HG02798 (cell line): ENCODE results near the gene ABHD8.

Source experiments
- ATAC-seq: cut with Tn5 transposase; IDR thresholded peaks from one replicate; pipeline ENCODE4 v1.9.1; 2021; ENCODE audit warnings: mild to moderate bottlenecking; ENCODE audit not compliant: unreplicated experiment, poor library complexity

ABHD8 gene, protein sequence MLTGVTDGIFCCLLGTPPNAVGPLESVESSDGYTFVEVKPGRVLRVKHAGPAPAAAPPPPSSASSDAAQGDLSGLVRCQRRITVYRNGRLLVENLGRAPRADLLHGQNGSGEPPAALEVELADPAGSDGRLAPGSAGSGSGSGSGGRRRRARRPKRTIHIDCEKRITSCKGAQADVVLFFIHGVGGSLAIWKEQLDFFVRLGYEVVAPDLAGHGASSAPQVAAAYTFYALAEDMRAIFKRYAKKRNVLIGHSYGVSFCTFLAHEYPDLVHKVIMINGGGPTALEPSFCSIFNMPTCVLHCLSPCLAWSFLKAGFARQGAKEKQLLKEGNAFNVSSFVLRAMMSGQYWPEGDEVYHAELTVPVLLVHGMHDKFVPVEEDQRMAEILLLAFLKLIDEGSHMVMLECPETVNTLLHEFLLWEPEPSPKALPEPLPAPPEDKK

DNA sequence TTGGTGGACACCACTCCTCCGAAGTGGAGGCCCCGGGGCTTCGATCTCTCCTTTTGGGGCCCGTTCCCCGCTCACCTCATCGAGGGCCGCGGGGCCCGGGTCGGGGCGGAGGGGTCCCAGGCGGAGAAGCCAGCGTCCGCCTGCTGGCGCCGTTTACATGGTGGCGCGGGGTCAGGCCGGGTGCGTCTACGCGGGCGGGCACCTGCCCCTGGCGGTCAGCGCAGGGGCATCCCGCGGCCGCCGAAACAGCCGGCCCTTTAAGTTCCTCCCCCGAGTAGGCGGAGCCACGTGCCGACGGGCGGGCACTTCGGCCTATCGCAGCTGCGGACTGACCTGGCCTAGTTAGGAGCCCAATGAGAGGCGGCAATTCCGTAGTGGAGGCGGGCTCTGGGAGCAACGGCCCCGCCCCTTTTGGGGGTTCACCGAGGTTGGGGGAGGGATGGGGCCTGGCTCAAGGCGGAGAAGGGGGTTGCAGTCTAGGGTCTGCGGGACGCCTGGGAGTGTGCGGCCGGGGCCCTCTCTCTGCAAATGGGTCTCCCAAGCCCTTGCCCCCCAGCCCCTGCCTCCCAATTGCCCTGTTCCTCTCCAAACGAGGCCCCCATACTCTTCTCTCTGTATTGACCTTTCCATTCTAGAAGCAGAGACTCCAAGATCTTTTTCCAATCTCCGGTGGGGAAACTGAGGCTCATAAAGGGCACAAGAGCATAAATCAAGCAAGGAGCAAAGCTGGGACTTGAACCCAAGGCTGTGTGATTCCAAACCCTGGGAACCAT is at the start of gene ABHD8:
Gene ABHD8 (minus strand): TSS at position 259 of the 773 bp plus-strand sequence. CDS start 1,809 bp downstream, outside the sequence.
- ATAC-seq = peak; percentile 71

DNA sequence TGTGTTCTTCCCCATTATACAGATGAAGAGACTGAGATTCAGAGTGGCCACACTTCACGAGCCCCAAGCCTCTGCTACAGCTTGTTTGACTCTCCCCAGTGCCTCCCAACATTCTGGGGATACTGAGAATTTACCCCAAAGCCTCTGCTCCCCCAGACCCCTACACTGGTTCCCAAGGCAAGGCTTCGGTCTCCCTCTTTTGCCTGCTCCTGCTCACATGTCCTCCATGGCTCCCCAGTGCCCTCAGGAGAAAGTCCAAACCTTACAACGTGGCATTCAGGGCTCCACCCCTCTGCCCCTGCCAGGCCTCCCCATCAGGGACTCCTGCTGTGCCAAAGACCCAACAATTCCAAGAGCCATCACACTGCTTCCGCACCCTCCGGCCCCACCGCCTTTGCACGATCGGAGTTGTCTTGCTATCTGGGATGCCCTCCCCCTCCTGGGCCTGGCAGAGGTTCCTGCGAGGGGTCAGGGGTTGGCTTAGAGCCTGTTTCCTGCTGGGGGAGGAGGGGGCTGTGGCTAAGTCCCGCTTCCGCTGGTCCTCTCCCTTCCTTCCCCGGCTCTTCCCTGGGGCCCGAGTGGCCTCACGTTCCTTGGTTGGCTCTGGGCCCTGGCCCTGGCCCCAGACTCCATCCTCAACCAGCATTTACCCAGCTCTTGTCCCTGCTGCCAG is 49.5 kb upstream of the ABHD8 start:
- ATAC-seq = no peak

DNA sequence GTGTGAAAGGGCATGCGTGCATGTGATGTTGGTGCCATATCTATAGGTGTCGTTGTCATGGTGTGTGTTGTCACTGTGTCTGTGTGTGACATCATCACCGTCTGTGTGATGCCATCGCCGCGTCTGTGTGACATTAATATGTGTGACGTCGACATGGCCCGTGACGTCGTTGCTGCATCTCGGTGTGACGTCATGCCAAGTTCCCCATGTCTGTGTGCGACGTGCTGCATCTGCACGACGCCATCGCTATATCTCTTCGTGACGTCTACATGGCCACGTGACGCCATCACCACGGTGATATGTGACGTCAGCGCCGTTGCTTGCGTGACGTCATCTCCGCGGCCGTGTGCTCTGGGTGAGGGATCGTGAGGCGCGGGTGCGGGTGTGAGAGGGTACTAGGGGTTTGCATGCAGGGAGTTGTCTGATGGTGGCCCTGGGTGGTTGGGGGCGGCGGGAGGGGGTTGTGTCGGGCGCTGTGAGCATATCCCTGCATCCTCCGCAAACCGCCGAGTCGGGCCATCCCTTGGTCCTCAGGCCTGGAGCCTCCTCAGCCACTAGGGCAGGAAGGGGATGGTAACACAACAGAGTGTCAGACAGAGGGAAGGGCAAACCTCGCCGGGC is 48.7 kb upstream of the ABHD8 start:
- no peak for ATAC-seq

DNA sequence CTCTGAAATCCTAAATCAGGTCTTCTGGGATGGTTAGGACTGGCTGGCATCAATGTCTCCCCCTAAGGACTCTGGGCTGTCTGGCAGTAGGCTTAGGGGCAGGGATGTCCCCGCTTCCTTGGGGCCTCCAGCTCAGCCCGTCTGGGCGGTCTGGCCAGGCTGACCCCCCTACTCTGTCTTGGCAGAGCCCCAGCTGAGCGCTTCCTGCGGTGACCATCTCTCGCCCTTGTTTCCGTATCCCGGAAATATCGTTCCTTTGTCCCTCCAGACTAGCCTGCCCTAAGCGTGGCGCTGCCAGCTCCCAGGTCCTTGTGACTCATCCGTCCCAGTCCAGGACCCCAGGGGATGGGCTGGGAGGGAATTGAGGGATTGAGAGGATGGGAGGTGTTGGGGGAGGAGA is 45.5 kb upstream of the ABHD8 start:
- no peak for ATAC-seq

DNA sequence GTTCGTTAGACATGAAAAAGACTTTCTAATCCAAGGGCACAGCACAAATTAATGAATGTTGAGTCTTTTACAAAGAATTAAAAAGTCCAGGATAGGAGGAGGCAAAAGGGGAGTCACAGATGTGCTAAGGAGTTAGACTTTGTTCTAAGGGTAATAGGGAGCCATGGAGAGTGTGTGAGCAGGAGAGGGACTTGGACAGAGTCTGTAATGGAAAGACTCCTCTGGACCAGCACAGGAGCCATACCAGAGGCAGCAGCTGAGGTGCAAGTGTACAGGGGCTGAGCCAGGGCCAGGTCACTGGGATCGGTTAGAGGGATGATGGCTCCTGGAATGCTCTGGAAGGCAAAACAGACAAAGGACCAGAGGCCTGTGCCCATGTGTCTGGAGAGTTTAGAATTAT is 44.7 kb upstream of the ABHD8 start:
- no peak for ATAC-seq

DNA sequence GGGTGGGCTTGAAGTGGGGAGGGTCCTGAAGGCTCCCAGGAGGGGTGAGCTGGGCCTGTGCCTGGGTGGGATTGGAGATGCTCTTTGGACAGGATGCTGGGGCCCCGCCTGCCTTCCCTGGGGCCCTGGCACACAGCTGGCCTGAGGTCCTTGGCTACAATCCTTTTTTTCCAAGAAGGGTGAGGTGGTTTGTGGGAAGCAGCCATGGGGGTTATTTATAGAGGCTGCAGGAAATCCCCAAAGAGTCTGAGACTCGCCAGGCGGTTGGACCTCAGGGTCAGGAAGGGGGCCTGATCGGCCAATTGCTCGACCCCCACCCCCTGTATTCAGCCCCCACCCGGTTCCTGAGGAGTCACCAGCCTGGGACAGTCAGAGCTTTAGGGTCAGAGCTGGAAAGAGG is 44.1 kb upstream of the ABHD8 start:
- no peak for ATAC-seq

DNA sequence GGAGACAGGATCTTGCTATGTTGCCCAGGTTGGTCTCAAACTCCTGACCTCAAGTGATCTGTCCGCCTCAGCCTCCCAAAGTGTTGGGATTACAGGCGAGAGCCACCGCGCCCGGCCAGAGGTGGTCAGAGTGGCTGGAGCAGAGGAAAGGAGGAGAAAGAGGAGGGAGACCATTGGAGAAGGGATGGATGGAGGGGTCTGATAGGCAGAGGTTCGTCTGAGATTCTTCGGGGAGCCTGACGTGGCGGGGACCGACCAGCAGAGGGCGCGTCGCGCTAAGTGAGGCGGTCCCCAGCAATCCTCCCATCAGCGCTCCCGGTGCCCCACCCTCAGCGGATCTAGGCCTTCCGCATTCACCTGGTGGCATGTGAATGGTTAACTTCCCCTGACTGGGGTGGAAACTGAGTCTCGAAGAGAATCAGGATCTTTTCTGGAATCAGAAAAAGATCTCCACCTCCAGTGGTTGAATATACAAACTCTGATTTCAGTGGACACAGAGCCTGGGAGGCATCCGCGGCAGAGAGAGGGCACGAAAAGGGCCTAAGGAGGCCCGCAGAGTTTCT is 43.0 kb upstream of the ABHD8 start:
- peak; percentile 71 for ATAC-seq

DNA sequence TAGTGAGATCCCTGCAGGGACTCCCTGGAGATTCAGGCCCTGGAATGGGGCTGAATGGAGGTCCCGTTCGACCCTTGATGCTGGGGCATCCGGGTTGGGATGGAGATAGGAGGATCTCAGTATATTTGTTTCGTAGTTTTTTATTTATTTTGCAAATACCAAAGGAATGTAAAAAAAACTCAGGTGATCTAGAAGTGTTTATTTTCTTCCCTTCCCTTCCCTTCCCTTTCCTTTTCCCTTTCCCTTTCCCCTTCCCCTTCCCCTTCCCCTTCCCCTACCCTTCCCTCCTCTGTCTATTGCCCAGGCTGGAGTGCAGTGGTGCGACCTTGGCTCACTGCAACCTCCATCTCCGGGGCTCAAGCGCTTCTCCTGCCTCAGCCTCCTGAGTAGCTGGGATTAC is 38.6 kb upstream of the ABHD8 start:
- no peak for ATAC-seq

DNA sequence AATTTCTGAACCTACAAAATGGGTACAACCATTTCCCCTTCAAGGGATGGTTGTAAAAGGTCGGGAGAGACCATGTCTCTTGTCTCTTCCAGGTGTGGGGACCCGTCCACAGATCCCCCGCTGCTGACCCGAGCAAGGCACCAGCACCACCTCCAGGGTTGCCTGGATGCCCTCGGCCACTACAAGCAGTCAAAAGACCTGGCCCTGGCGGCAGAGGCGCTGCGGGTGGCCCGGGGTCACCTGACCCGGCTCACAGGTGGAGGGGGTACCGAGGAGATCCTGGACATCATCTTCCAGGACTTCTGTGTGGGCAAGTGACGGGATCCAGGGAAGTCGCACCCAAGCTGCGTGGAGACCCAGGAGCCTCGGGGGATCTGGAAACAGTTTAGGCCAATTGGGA is 38.2 kb upstream of the ABHD8 start:
- ATAC-seq = no peak

DNA sequence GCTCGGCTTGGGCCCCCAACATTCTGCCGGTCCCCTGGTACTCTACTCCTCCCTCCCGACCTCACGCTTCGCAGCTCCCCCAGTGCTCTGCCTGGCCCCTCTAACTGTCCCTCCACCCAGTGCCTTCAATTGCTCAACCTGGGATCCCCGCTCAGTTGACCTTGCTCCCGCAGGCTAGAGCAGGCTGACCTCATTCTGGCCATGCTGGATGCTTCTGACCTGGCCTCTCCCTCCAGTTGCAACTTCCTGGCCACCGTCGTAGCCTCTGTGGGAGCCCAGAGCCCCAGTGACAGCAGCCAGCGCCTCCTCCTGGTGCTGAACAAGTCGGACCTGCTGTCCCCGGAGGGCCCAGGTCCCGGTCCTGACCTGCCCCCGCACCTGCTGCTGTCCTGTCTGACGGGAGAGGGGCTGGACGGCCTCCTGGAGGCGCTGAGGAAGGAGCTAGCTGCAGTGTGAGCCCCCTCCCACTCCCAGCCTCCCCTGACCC is 37.7 kb upstream of the ABHD8 start:
- no peak for ATAC-seq

DNA sequence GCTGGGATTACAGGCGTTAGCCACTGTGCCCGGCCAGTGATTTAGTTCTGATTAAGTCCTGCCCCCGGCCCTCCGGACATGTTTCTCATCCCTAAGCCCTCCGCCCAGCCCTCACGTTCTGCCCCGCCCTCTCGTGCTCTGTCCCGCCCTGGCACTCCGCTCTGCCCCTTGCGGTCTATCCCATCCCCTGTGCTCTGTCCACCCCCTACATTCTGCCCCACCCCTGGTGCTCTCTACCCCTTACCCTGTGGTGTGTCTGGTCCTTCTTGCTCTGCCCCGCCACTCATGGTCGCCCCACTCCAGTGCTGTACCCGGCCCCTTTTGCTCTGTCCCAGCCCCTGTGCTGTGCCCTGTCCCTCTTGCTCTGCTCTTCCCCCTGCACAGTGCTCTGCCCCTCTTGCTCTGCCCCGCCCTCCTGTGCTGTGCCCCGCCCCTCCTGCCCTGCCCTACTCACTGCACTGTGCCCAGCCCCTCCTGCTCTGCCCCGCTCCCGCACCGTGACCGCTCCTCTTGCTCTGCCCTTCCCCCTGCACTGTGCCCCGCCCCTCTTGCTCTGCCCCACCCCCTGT is 37.2 kb upstream of the ABHD8 start:
- ATAC-seq = no peak

DNA sequence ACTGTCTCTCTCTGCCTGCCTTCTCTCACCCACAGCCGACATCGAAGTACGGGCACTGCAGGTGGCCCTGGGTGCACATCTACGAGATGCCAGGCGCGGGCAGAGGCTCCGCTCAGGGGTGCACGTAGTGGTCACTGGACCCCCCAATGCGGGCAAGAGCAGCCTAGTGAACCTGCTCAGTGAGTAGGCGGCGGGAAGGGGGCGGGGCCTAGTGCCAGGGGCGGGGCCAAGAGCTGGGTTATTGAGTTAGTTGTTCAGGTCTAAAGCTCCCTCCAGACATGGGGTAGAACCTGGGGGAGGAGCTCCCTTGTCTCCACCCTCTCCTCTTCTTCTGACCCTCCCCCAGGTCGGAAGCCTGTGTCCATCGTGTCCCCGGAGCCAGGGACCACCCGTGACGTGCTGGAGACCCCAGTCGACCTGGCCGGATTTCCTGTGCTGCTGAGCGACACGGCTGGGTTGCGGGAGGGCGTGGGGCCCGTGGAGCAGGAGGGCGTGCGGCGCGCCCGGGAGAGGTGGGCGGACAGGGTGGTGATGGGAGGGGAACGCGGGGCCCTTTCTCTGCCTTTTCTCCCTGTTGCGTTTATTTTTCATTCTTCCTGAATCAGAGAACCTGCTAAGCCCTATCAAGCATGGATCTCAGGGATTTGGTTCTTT is 36.0 kb upstream of the ABHD8 start:
- ATAC-seq = no peak

DNA sequence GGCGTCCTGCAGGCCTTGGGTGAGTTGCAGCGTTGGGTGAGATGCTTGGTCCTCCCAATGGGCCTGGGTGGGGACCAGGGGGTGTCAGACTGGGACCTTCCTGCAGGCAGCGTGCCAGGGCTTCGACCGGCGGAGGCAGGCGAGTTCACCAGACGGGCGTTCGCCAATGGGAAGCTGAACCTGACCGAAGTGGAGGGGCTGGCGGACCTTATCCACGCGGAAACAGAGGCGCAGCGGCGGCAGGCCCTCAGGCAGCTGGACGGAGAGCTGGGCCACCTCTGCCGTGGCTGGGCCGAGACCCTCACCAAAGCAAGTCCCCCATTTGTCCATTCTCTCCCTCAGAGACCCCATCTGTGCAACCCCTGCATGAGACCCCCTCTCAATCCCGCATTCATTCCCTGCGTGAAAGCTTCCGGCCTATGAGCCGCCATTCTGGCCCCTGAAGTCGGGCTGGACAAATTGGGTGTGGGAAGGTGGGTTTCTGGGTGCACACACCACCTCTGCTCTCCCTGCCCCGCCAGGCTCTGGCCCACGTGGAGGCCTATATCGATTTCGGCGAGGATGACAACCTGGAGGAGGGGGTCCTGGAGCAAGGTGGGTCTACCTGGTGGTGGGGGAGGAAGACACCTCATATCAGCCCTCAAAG is 35.3 kb upstream of the ABHD8 start:
- no peak for ATAC-seq

DNA sequence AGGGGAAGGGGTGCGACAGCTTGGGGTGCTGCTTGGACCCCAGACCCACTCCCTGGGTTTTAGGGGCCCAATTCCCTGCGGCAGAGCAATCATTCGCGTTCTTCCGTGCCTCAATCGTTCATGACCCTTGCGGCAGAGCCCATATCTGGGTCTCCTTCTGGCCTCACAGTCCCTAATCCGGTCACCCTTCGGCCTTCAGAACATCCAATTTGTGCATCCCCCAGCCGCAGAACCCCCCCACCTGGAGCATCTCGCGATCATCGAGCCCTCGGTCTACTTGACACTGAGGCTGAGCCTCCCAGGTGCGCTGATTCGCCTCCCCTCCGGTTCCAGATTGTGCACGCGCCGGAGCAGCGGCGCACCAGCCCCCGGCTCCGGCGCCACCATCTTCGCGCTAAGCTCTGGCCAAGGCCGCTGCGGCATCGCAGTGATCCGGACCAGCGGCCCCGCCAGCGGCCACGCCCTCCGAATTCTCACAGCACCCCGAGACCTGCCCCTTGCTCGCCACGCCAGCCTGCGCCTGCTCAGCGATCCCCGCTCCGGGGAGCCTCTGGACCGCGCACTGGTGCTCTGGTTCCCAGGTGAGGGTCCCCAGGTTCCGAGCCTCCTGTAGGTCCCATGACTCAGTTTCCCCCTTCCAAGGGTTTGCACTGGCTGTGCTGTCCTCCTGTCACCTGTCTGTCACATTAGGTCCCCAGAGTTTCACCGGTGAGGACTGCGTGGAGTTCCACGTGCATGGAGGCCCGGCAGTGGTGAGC is 34.6 kb upstream of the ABHD8 start:
- no peak for ATAC-seq

DNA sequence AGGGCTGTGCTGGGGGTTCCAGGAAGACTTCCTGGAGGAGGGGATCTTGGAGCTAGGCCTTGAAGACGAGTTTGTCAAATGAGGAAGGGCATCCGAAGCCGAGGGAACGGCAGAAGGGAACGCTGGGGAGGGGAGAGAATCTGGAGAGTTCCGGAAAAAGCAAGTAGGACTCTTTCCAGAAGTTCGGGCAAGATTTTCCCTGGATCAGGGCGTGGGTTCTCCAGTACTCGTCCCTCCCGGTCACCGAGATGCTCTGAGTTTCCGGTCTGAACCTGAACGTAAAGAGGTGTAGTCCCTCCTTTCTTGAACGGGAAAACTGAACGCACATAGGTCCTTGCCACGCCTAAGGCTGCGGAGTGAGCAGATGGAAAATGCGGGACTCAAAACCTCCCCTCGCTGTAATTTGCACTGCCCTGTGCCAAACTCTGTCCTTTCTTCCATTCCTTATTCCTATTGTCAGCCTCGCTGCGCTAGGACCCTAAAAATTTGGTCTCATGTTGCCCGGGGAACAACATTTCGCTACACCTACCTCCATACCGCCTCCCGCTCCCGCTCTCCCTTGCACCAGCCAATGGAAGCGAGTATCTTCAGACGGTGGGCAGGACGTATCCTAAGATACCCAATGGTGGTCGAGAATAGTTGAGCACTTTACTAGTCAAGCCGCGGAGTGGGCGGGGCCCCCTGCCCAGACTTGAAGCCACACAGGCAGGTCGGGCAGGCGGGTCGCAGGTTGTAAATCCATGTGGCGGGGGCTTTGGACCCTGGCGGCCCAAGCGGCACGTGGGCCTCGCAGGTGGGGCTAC is 33.8 kb upstream of the ABHD8 start, which contains the start of gene GTPBP3:
Gene GTPBP3 (plus strand): TSS at position 682 of the 803 bp plus-strand sequence. CDS start 59 bp downstream, at position 741.
- peak; percentile 87 for ATAC-seq

DNA sequence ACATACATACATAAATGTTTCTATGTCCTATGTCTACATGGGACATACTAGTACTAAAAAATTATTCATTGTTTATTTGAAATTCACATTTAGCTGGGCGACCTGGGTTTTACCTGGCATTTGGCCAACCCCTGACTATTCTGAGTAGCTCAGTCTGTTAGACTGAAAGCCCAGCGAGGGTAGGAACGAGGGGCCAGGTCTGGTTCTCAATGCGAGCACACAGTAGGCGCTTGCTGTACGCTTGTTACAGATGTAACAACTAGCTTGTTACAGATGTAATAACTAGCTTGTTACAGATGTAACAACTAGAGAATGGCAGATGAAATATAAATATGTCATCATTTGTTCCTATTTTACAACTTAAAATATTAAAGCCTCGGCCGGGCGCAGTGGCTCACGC is 32.4 kb upstream of the ABHD8 start:
- no peak for ATAC-seq
